HCT116 (cell line): ENCODE data around the gene NDUFS7. TPM values are rescaled to one million over a fixed set of nuclear protein-coding genes. Genes with fewer than 3 reads are reported as not detected.

Source experiments
- ATAC-seq: fragments of 200-7000 bp; cut with Tn5 transposase; 2 replicates; pipeline ENCODE4 v1.9.1; 2020; ENCODE audit warnings: mild to moderate bottlenecking, moderate library complexity
- BruUV-seq: library from RNA; stranded (reverse); fragments of 400-500 nt; replicated peaks from 2 replicates; lab custom pipeline; 2021; lab: Mats Ljungman, UMichigan
- CTCF ChIA-PET: fragments of 300-600 bp; sonication (Branson Sonifier 250); formaldehyde crosslinking; loops from one replicate; lab custom pipeline; 2021; ENCODE audit warnings: antibody characterized with exemption; lab: Charles Lee
- POLR2A ChIA-PET: fragments of 300-600, 350-600 bp; sonication (Branson Sonifier 250); formaldehyde crosslinking; loops from one replicate; lab custom pipeline; 2021; ENCODE audit warnings: antibody characterized with exemption; lab: Charles Lee
- RAD21 ChIA-PET, 2 experiments: fragments of 300-600 bp; sonication (Branson Sonifier 250); formaldehyde crosslinking; loops; one replicate each; lab custom pipeline; 2023; ENCODE audit warnings: low total read pairs in 2 of 2; ENCODE audit not compliant: uncharacterized antibody in 2 of 2, unreplicated experiment in 2 of 2, low non-redundant PET in 1 of 2; lab: Charles Lee
- DNase-seq: peaks from one replicate; pipeline ENCODE4 v3.0.0-alpha.2; 2010; ENCODE audit warnings: low read depth, low spot score
- H2AFZ ChIP-seq: fragments of 200-600 bp; shearing (Covaris generic), sonication (generic); 2 replicates; pipeline ENCODE4 v1.6.1; 2017; ENCODE audit warnings: low read depth, mixed run types, mixed read lengths, antibody characterized with exemption, low read length; ENCODE audit not compliant: poor library complexity, severe bottlenecking
- H3K27ac ChIP-seq: 2 replicates; pipeline ENCODE4 v1.5.1; 2012; ENCODE audit warnings: low read depth, low read length
- H3K27me3 ChIP-seq: fragments of 200-600 bp; sonication (generic); 2 replicates; pipeline ENCODE4 v1.6.1; 2016; ENCODE audit warnings: mixed run types, low read length, mixed read lengths; ENCODE audit not compliant: insufficient read depth
- H3K36me3 ChIP-seq, 2 experiments: fragments of 200-500 bp in 1 of 2; fragments of 200-600 bp in 1 of 2; sonication (Bioruptor generic) in 1 of 2; sonication (generic) in 1 of 2; 2 replicates each; pipeline versions ENCODE4 v1.5.1 to v1.6.1; 2014 to 2016; ENCODE audit warnings: low read length in 2 of 2, inconsistent platforms in 1 of 2, mixed read lengths in 1 of 2, mixed run types in 1 of 2; ENCODE audit not compliant: insufficient read depth in 2 of 2, control insufficient read depth in 1 of 2
- H3K4me1 ChIP-seq, 2 experiments: fragments of 200-600 bp in 1 of 2; sonication (generic) in 1 of 2; 2 replicates each; pipeline versions ENCODE4 v1.5.1 to v1.6.1; 2012 to 2017; ENCODE audit warnings: low read length in 2 of 2, inconsistent platforms in 1 of 2, mild to moderate bottlenecking in 1 of 2, mixed read lengths in 1 of 2, mixed run types in 1 of 2, moderate library complexity in 1 of 2; ENCODE audit not compliant: insufficient read depth in 2 of 2, control insufficient read depth in 1 of 2
- H3K4me2 ChIP-seq: fragments of 200-600 bp; sonication (generic); 2 replicates; pipeline ENCODE4 v1.6.1; 2017; ENCODE audit warnings: mixed run types, low read length, mixed read lengths
- H3K4me3 ChIP-seq, 2 experiments: fragments of 200-600 bp in 1 of 2; sonication (generic) in 1 of 2; replicated peaks in 1 of 2; 2 replicates each; pipeline ENCODE4 v1.5.1; 2011 to 2016; ENCODE audit warnings: low read length in 2 of 2, control low read depth in 1 of 2, low read depth in 1 of 2, mild to moderate bottlenecking in 1 of 2, mixed read lengths in 1 of 2, mixed run types in 1 of 2
- H3K79me2 ChIP-seq: fragments of 200-600 bp; sonication (generic); 2 replicates; pipeline ENCODE4 v1.6.1; 2017; ENCODE audit warnings: mild to moderate bottlenecking, mixed run types, low read length, moderate library complexity, mixed read lengths; ENCODE audit not compliant: insufficient read depth
- H3K9ac ChIP-seq: fragments of 200-600 bp; sonication (generic); 2 replicates; pipeline ENCODE4 v1.6.1; 2016; ENCODE audit warnings: low read length, mixed read lengths
- H3K9me2 ChIP-seq: fragments of 200-600 bp; sonication (generic), shearing (Covaris generic); 2 replicates; pipeline ENCODE4 v1.6.1; 2017; ENCODE audit warnings: mixed run types, mild to moderate bottlenecking, moderate library complexity; ENCODE audit not compliant: insufficient read depth
- H3K9me3 ChIP-seq, 2 experiments: fragments of 200-500 bp in 1 of 2; fragments of 200-600 bp in 1 of 2; sonication (Bioruptor generic) in 1 of 2; sonication (generic) in 1 of 2; 2 replicates each; pipeline ENCODE4 v1.6.1; 2014 to 2017; ENCODE audit warnings: low read length in 2 of 2, mixed read lengths in 2 of 2, inconsistent platforms in 1 of 2, low read depth in 1 of 2, mild to moderate bottlenecking in 1 of 2, mixed run types in 1 of 2, moderate library complexity in 1 of 2; ENCODE audit not compliant: control insufficient read depth in 1 of 2, insufficient read depth in 1 of 2
- H4K20me1 ChIP-seq: fragments of 200-600 bp; sonication (generic), shearing (Covaris generic); 2 replicates; pipeline ENCODE4 v1.6.1; 2017; ENCODE audit warnings: mixed run types, mild to moderate bottlenecking, moderate library complexity; ENCODE audit not compliant: insufficient read depth
- CEBPB ChIP-seq: IDR thresholded peaks from 2 replicates; pipeline ENCODE4 v1.6.1; 2012; ENCODE audit warnings: low read depth
- EGR1 ChIP-seq: IDR thresholded peaks from 2 replicates; pipeline ENCODE4 v1.6.1; 2012; ENCODE audit warnings: low read depth
- ELF1 ChIP-seq: IDR thresholded peaks from 2 replicates; pipeline ENCODE4 v1.6.1; 2012; ENCODE audit warnings: low read depth, borderline replicate concordance
- EZH2 ChIP-seq: fragments of 200-600 bp; sonication (generic); IDR thresholded peaks from 2 replicates; pipeline ENCODE4 v1.6.1; 2017; ENCODE audit warnings: antibody characterized with exemption, mixed run types
- JUND ChIP-seq: IDR thresholded peaks from 2 replicates; pipeline ENCODE4 v1.6.1; 2012
- MAX ChIP-seq: IDR thresholded peaks from 2 replicates; pipeline ENCODE4 v1.6.1; 2012
- POLR2A ChIP-seq: IDR thresholded peaks from 2 replicates; pipeline ENCODE4 v1.7.0; 2011; ENCODE audit warnings: borderline replicate concordance; ENCODE audit not compliant: insufficient read depth, insufficient read length; ENCODE audit errors: extremely low read depth
- POLR2AphosphoS5 ChIP-seq: IDR thresholded peaks from 2 replicates; pipeline ENCODE4 v1.6.1; 2011; ENCODE audit warnings: mild to moderate bottlenecking, low read depth, low read length, moderate library complexity
- SP1 ChIP-seq: IDR thresholded peaks from 2 replicates; pipeline ENCODE4 v1.6.1; 2012; ENCODE audit warnings: low read depth
- TCF7L2 ChIP-seq: IDR thresholded peaks from 2 replicates; pipeline ENCODE4 v1.7.0; 2011; ENCODE audit warnings: borderline replicate concordance, inconsistent platforms; ENCODE audit not compliant: insufficient read depth, insufficient read length; ENCODE audit errors: extremely low read depth
- YY1 ChIP-seq: IDR thresholded peaks from 2 replicates; pipeline ENCODE4 v1.6.1; 2011; ENCODE audit warnings: low read length, low read depth, moderate library complexity, mild to moderate bottlenecking; ENCODE audit not compliant: insufficient replicate concordance; ENCODE audit errors: extremely low read depth
- ZBTB33 ChIP-seq: IDR thresholded peaks from 2 replicates; pipeline ENCODE4 v1.6.1; 2011; ENCODE audit warnings: mild to moderate bottlenecking, low read length, moderate library complexity; ENCODE audit not compliant: insufficient replicate concordance; ENCODE audit errors: extremely low read depth
- ZNF274 ChIP-seq: fragments of 200-500 bp; sonication (Bioruptor generic); IDR thresholded peaks from 2 replicates; pipeline ENCODE4 v1.6.1; 2014; ENCODE audit warnings: mild to moderate bottlenecking, low read depth, low read length, inconsistent platforms
- intact Hi-C: fragments of 100-400 bp; cut with micrococcal nuclease; formaldehyde crosslinking; loops from 2 replicates; pipeline ENCODE4 v1.10.0; 2022
- total RNA-seq: library from RNA; stranded (reverse); gene quantifications from one replicate; pipeline ENCODE4 v1.2.1, GENCODE V29; 2021; ENCODE audit not compliant: unreplicated experiment

Gene NDUFS7
- total RNA-seq, 1 experiment from 2014 or later = 114 TPM

GRCh38 chr19:1430246-1430645 is 46.5 kb downstream of the NDUFS7 start:
- DNase-seq = no peak
- Histone ChIP-seq H3K27me3 (no peaks in the 10 kb centered on the region), H3K9me3 (no peaks in the 10 kb centered on the region), H3K27ac (no peak overlapping the region), H3K9ac (no peak overlapping the region), H3K79me2 (peaks cover 63% of the 10 kb centered on the region), H3K4me3 (no peak overlapping the region), H3K4me1 (no peaks in the 10 kb centered on the region), H3K4me2 (no peak overlapping the region), H3K9me2 (no peaks in the 10 kb centered on the region), H2AFZ (no peak overlapping the region), H4K20me1 (no peaks in the 10 kb centered on the region), H3K36me3 (peaks cover 42 to 66% of the 10 kb centered on the region in 2 experiments; a peak in 3 of 4 replicates)
- intact Hi-C loops = no loop called here
- BruUV-seq = no TSS peak
- POLR2A ChIA-PET = no interaction called here
- CTCF ChIA-PET = no interaction called here
- ATAC-seq = no peak
- RAD21 ChIA-PET = no interaction called here
- TF ChIP-seq JUND = no peak
- TF ChIP-seq MAX = no peak
- TF ChIP-seq TCF7L2 = no peak
- no peak for TF ChIP-seq ZBTB33
- TF ChIP-seq SP1 = no peak
- TF ChIP-seq ZNF274 = no peak
- no peak for TF ChIP-seq CEBPB
- no peak for TF ChIP-seq EZH2
- no peak for TF ChIP-seq EGR1
- no peak for TF ChIP-seq POLR2A
- TF ChIP-seq ELF1 = no peak
- TF ChIP-seq POLR2AphosphoS5 = no peak
- TF ChIP-seq YY1 = no peak
